Transverse colon (tissue), 4 donors: ENCODE data around the gene CPNE1.

Experiments
- EP300 ChIP-seq: sonication (generic); formaldehyde crosslinking; IDR thresholded peaks from one replicate; pipeline ENCODE4 v1.6.1; 2017; ENCODE audit warnings: antibody characterized with exemption, low read depth
- POLR2A ChIP-seq: fragments of 450-650 bp; IDR thresholded peaks from one replicate; pipeline ENCODE4 v1.6.1; 2016; ENCODE audit warnings: antibody characterized with exemption, mild to moderate bottlenecking, moderate library complexity
- POLR2AphosphoS5 ChIP-seq, 3 donors: sonication (generic); formaldehyde crosslinking; IDR thresholded peaks; one replicate each; pipeline ENCODE4 v1.6.1; 2016; ENCODE audit warnings: antibody characterized with exemption in 3 of 3
- TF ChIP-seq, protein P1 (sequence below), 5 experiments: fragments of 200-600 bp in 3 of 5; fragments of 450-650 bp in 2 of 5; sonication (generic) in 3 of 5; IDR thresholded peaks; 1 replicate in 2 of 5; 2 replicates in 3 of 5; pipeline ENCODE4 v1.5.1; 2016 to 2017; ENCODE audit warnings: antibody characterized with exemption in 5 of 5, inconsistent platforms in 3 of 5, mild to moderate bottlenecking in 2 of 5, moderate library complexity in 1 of 5

DNA sequence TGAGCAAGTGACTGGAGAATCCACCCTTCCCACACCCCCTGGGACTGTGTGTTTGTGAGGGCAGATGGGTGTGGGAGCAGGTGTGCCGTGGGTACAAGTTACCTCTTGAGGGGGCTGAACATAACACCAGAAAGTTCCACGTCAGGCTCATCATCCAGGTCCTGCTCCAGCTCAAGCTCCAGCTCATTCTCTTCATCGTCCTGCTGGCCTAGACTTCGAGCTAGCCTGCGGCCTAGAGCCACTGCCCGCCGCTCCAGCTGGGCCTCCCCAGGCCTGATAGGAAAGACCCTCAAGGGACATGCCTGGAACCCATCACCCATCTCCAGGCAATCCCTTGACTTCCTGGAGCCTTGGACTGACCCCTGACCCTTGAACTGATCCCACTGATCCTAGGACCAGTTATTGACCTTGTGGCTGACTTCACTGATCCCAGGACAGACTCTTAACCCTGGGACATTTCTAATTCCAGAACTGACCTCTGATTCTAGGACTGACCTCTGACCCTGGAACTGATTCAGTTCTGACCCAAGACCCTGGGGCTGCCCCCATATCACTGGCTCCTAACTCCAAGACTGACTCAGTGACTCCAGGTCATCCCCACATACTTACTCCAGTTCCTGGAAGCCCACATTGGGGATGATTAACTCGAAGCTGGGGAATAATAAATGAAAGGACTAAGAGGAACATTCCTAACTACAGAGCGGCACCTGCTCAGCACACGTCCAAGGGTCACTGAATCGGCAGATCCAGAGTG is 60.8 kb downstream of the CPNE1 start:
- TF ChIP-seq, protein P1, sequence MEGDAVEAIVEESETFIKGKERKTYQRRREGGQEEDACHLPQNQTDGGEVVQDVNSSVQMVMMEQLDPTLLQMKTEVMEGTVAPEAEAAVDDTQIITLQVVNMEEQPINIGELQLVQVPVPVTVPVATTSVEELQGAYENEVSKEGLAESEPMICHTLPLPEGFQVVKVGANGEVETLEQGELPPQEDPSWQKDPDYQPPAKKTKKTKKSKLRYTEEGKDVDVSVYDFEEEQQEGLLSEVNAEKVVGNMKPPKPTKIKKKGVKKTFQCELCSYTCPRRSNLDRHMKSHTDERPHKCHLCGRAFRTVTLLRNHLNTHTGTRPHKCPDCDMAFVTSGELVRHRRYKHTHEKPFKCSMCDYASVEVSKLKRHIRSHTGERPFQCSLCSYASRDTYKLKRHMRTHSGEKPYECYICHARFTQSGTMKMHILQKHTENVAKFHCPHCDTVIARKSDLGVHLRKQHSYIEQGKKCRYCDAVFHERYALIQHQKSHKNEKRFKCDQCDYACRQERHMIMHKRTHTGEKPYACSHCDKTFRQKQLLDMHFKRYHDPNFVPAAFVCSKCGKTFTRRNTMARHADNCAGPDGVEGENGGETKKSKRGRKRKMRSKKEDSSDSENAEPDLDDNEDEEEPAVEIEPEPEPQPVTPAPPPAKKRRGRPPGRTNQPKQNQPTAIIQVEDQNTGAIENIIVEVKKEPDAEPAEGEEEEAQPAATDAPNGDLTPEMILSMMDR (IDR thresholded peaks at IDR 0.05) = no peak
- TF ChIP-seq POLR2A = no peak
- TF ChIP-seq EP300 = no peak
- no peak for TF ChIP-seq POLR2AphosphoS5 (IDR thresholded peaks at IDR 0.05)
